K562 (cell line): ENCODE data around the gene VAMP8. TPM values are rescaled to one million over a fixed set of nuclear protein-coding genes. Genes with fewer than 3 reads are reported as not detected.
A peak's percentile ranks its signal among the peaks of the same experiment; 100 is the strongest.

Source experiments
- ATF3 ChIP-seq, 2 experiments: fragments of 450-650 bp in 1 of 2; sonication (generic) in 1 of 2; formaldehyde crosslinking in 1 of 2; IDR thresholded peaks in 1 of 2; conservative IDR thresholded peaks in 1 of 2; 2 replicates each; pipeline versions ENCODE4 v1.6.1 to v1.8.1; 2016 to 2023; ENCODE audit warnings: mild to moderate bottlenecking in 2 of 2, moderate library complexity in 2 of 2, inconsistent platforms in 1 of 2, missing genetic modification reagents in 1 of 2
- ATF7 ChIP-seq: fragments of 450-650 bp; IDR thresholded peaks from 2 replicates; pipeline ENCODE4 v1.7.1; 2014; ENCODE audit warnings: mild to moderate bottlenecking, moderate library complexity
- BCLAF1 ChIP-seq, 2 experiments: fragments of 450-650 bp in 1 of 2; IDR thresholded peaks; 2 replicates each; pipeline ENCODE4 v1.6.1; 2011 to 2017; ENCODE audit warnings: low read depth in 2 of 2, antibody characterized with exemption in 1 of 2, borderline replicate concordance in 1 of 2, low read length in 1 of 2, mild to moderate bottlenecking in 1 of 2, mixed read lengths in 1 of 2; ENCODE audit not compliant: control insufficient read depth in 1 of 2
- LEF1 ChIP-seq: fragments of 450-650 bp; IDR thresholded peaks from 2 replicates; pipeline ENCODE4 v1.6.1; 2016; ENCODE audit warnings: mild to moderate bottlenecking
- MAX ChIP-seq: sonication (generic); formaldehyde crosslinking; IDR thresholded peaks from 2 replicates; pipeline ENCODE4 v1.9.0; 2022; ENCODE audit warnings: mild to moderate bottlenecking, missing genetic modification reagents
- MCM2 ChIP-seq: fragments of 450-650 bp; IDR thresholded peaks from 2 replicates; pipeline ENCODE4 v1.6.1; 2017; ENCODE audit warnings: low read depth, mild to moderate bottlenecking
- MECOM ChIP-seq: fragments of 250-450 bp; sonication (Bioruptor Pico); IDR thresholded peaks from 2 replicates; pipeline ENCODE4 v1.8.0; 2022; ENCODE audit warnings: inconsistent platforms
- MTA1 ChIP-seq: fragments of 450-650 bp; IDR thresholded peaks from 2 replicates; pipeline ENCODE4 v1.6.1; 2017; ENCODE audit warnings: borderline replicate concordance
- MTF1 ChIP-seq: fragments of 250-450 bp; sonication (Bioruptor Pico); IDR thresholded peaks from 2 replicates; pipeline ENCODE4 v1.9.0; 2021; ENCODE audit warnings: moderate library complexity, mild to moderate bottlenecking, inconsistent platforms, borderline replicate concordance
- RFX7 ChIP-seq: fragments of 250-450 bp; sonication (Bioruptor Pico); IDR thresholded peaks from 2 replicates; pipeline ENCODE4 v1.5.1; 2021; ENCODE audit warnings: mild to moderate bottlenecking
- TOE1 ChIP-seq, 2 experiments: fragments of 450-650 bp in 1 of 2; sonication (generic) in 1 of 2; formaldehyde crosslinking in 1 of 2; IDR thresholded peaks; 2 replicates each; pipeline versions ENCODE4 v1.7.1 to v1.8.0; 2016 to 2022; ENCODE audit warnings: borderline replicate concordance in 2 of 2, mild to moderate bottlenecking in 2 of 2, antibody characterized with exemption in 1 of 2, inconsistent platforms in 1 of 2, low read depth in 1 of 2, missing genetic modification reagents in 1 of 2, moderate library complexity in 1 of 2
- UBTF ChIP-seq, 2 experiments: IDR thresholded peaks; 2 replicates each; pipeline ENCODE4 v1.6.1; 2012; ENCODE audit warnings: improper control_type of control experiment in 2 of 2, low read depth in 2 of 2, low read length in 2 of 2, borderline replicate concordance in 1 of 2
- ZFX ChIP-seq: sonication (generic); formaldehyde crosslinking; IDR thresholded peaks from 2 replicates; pipeline ENCODE4 v1.8.0; 2022; ENCODE audit warnings: mild to moderate bottlenecking, missing genetic modification reagents, moderate library complexity
- ZNF184 ChIP-seq: sonication (generic); formaldehyde crosslinking; IDR thresholded peaks from 2 replicates; pipeline ENCODE4 v1.5.0; 2020; ENCODE audit warnings: missing genetic modification reagents
- ZNF212 ChIP-seq: fragments of 450-650 bp; formaldehyde crosslinking; IDR thresholded peaks from 2 replicates; pipeline ENCODE4 v1.4.0; 2020; ENCODE audit warnings: mild to moderate bottlenecking
- ZNF24 ChIP-seq: fragments of 450-650 bp; IDR thresholded peaks from 2 replicates; pipeline ENCODE4 v1.6.1; 2016
- ZNF311 ChIP-seq: fragments of 250-450 bp; sonication (Bioruptor Pico); IDR thresholded peaks from 2 replicates; pipeline ENCODE4 v1.4.0; 2020; ENCODE audit warnings: mild to moderate bottlenecking, moderate library complexity
- ZNF644 ChIP-seq: fragments of 200-800 bp; sonication (Bioruptor generic); IDR thresholded peaks from 2 replicates; pipeline ENCODE4 v1.6.1; 2016; ENCODE audit warnings: low read depth, missing genetic modification characterization, missing compliant biosample characterization
- ZNF76 ChIP-seq: fragments of 250-450 bp; sonication (Bioruptor Pico); IDR thresholded peaks from 2 replicates; pipeline ENCODE4 v1.4.0; 2020; ENCODE audit warnings: mild to moderate bottlenecking, moderate library complexity, borderline replicate concordance
- ZNF766 ChIP-seq: fragments of 200-800 bp; sonication (Bioruptor generic); conservative IDR thresholded peaks from 2 replicates; pipeline ENCODE4 v1.6.1; 2016; ENCODE audit warnings: missing genetic modification characterization, missing compliant biosample characterization
- ZSCAN29 ChIP-seq: fragments of 450-650 bp; IDR thresholded peaks from 2 replicates; pipeline ENCODE4 v1.6.1; 2017
- polyA plus RNA-seq, 8 experiments: library from polyadenylated mRNA; depleted of rRNA in 4 of 8; stranded (reverse) in 5 of 8; unstranded in 3 of 8; fragments of >200 nt; fragmentation: Nextera tagmentation in 2 of 8; fragmentation: Illumina TruSeq in 1 of 8; extraction: Ambion mirVana in 2 of 8; extraction: Trizol in 1 of 8; gene quantifications; 2 replicates each; pipeline versions ENCODE4 v1.2.1 to v1.2.3, GENCODE V29; 2011 to 2014; ENCODE audit warnings: inconsistent platforms in 1 of 8, missing spikeins in 1 of 8
- total RNA-seq, 7 experiments: library from RNA; depleted of rRNA in 6 of 7; stranded (reverse); fragments of >200 nt in 6 of 7; fragmentation: Illumina TruSeq in 2 of 7; extraction: Trizol in 2 of 7; gene quantifications; 2 replicates each; pipeline versions ENCODE4 v1.2.1 to v1.2.3, GENCODE V29; 2011 to 2021; ENCODE audit warnings: low replicate concordance in 1 of 7

Gene VAMP8
- total and polyA plus RNA-seq, 9 of the 15 experiments (the other 6 are each of a cell fraction or from before 2014, with no cell fraction given) = 107 to 571 (median 248) TPM

GRCh38 chr2:85602476-85603234 is 25.3 kb downstream of the VAMP8 start, which contains the start of gene TMEM150A (continued):
- TF ChIP-seq ZNF76 (no peak), MECOM (CRISPR knock-in tag) (no peak), LEF1 (no peak), ZNF24 (no peak), MTF1 (CRISPR knock-in tag) (no peak), ZNF311 (CRISPR knock-in tag) (no peak), ZNF644 (tag) (no peak), UBTF (IDR thresholded peaks at IDR 0.05; ENCODE audit: borderline replicate concordance in 1 of 2, low read depth in 2 of 2, low read length in 2 of 2) (peak; percentile 33 to 83; a peak in 2 of 4 replicates), ATF3 (IDR thresholded peaks at IDR 0.05) (no peak), ATF3 (CRISPR knock-in tag; conservative IDR thresholded peaks at IDR 0.05) (peak; percentile 39; the same call in 1 of the 2 replicates), ZFX (CRISPR knock-in tag) (peak; percentile 51; the same call in 1 of the 2 replicates), TOE1 (IDR thresholded peaks at IDR 0.05; ENCODE audit: borderline replicate concordance) (no peak), TOE1 (CRISPR knock-in tag; IDR thresholded peaks at IDR 0.05; ENCODE audit: borderline replicate concordance, low read depth) (no peak), ZSCAN29 (no peak), MTA1 (no peak), ZNF212 (CRISPR knock-in tag) (0 out of 2 replicates have a peak, but pooled peaks have one; percentile 17), BCLAF1 (IDR thresholded peaks at IDR 0.05; ENCODE audit: borderline replicate concordance in 1 of 2, control insufficient read depth in 1 of 2, low read depth in 2 of 2, low read length in 1 of 2) (no peak), ZNF766 (CRISPR knock-in tag) (0 out of 2 replicates have a peak, but pooled peaks have one; percentile 49), MAX (CRISPR knock-in tag) (peak; percentile 53), MCM2 (no peak), RFX7 (no peak), ZNF184 (CRISPR knock-in tag) (no peak), ATF7 (peak; percentile 78)
